HepG2 (cell line): ENCODE results near the gene NOS1AP. TPM values are rescaled to one million over a fixed set of nuclear protein-coding genes. Genes with fewer than 3 reads are reported as not detected.

Experiments used
- ATAC-seq: fragments of 200-7000 bp; cut with Tn5 transposase; 3 replicates; pipeline ENCODE4 v1.9.1; 2020; ENCODE audit warnings: mild to moderate bottlenecking, moderate library complexity
- Bru-seq: library from RNA; stranded (reverse); fragments of 400-500 nt; gene quantifications from one replicate; lab custom pipeline; 2021; lab: Mats Ljungman, UMichigan
- BruChase-seq, 2 experiments: library from RNA; stranded (reverse); fragments of 400-500 nt; gene quantifications; one replicate each; lab custom pipeline; 2021; lab: Mats Ljungman, UMichigan
- BruUV-seq: library from RNA; stranded (reverse); fragments of 400-500 nt; replicated peaks from 2 replicates; lab custom pipeline; 2021; lab: Mats Ljungman, UMichigan
- CTCF ChIA-PET: fragments of 300-600 bp; formaldehyde crosslinking; extraction: SDS; loops from one replicate; lab custom pipeline; 2021; ENCODE audit warnings: low total read pairs, inconsistent platforms, low intra/inter-chr PET ratio; lab: Yijun Ruan, JAX
- POLR2A ChIA-PET: fragments of 350-600 bp; sonication (Branson Sonifier 250); formaldehyde crosslinking; loops from one replicate; lab custom pipeline; 2020; ENCODE audit warnings: antibody characterized with exemption, inconsistent platforms; lab: Yijun Ruan, JAX
- DNase-seq: peaks from one replicate; pipeline ENCODE4 v3.0.0-alpha.2; 2015; ENCODE audit warnings: low spot score
- FAIRE-seq: peaks from 3 replicates; lab custom pipeline; 2011; peaks lifted over from hg19 to GRCh38; lab: Jason Lieb, UNC
- H2AFZ ChIP-seq: one replicate; pipeline ENCODE4 v1.6.1; 2011; ENCODE audit warnings: low read length, inconsistent platforms
- H3K27ac ChIP-seq: fragments of 300-600 bp; 3 replicates; pipeline ENCODE4 v1.8.0; 2011; ENCODE audit warnings: mixed run types, mild to moderate bottlenecking, mixed read lengths, low read length, inconsistent platforms; ENCODE audit not compliant: insufficient read depth; ENCODE audit errors: extremely low read length
- H3K27me3 ChIP-seq, 2 experiments: fragments of 200-600 bp in 1 of 2; 2 replicates in 1 of 2; 3 replicates in 1 of 2; pipeline versions ENCODE4 v1.6.0 to v1.8.0; 2011; ENCODE audit warnings: low read length in 2 of 2, mild to moderate bottlenecking in 2 of 2, moderate library complexity in 2 of 2, inconsistent platforms in 1 of 2; ENCODE audit not compliant: insufficient read depth in 2 of 2, control insufficient read depth in 1 of 2
- H3K36me3 ChIP-seq, 2 experiments: fragments of 200-600 bp in 1 of 2; replicated peaks in 1 of 2; 2 replicates in 1 of 2; 3 replicates in 1 of 2; pipeline versions ENCODE4 v1.5.1 to v1.8.0; 2011; ENCODE audit warnings: low read length in 2 of 2, inconsistent platforms in 1 of 2; ENCODE audit not compliant: insufficient read depth in 2 of 2, control insufficient read depth in 1 of 2
- H3K4me1 ChIP-seq: 2 replicates; pipeline ENCODE4 v1.5.1; 2012; ENCODE audit warnings: low read length, inconsistent platforms; ENCODE audit not compliant: insufficient read depth
- H3K4me2 ChIP-seq: 2 replicates; pipeline ENCODE4 v1.6.0; 2011; ENCODE audit warnings: low read depth, low read length, inconsistent platforms
- H3K4me3 ChIP-seq, 3 experiments: fragments of 200-600 bp in 1 of 3; sonication (generic), shearing (Covaris generic) in 1 of 3; replicated peaks in 1 of 3; 2 replicates each; pipeline ENCODE4 v1.5.1; 2011 to 2016; ENCODE audit warnings: low read length in 3 of 3, inconsistent platforms in 2 of 3, low read depth in 2 of 3, mild to moderate bottlenecking in 2 of 3, control low read depth in 1 of 3, mixed read lengths in 1 of 3; ENCODE audit not compliant: insufficient read depth in 1 of 3
- H3K79me2 ChIP-seq: one replicate; pipeline ENCODE4 v1.6.1; 2011; ENCODE audit warnings: low read length, inconsistent platforms; ENCODE audit not compliant: insufficient read depth
- H3K9ac ChIP-seq: 2 replicates; pipeline ENCODE4 v1.6.0; 2011; ENCODE audit warnings: mild to moderate bottlenecking, low read depth, low read length, inconsistent platforms; ENCODE audit not compliant: insufficient read depth
- H3K9me3 ChIP-seq: 2 replicates; pipeline ENCODE4 v1.5.1; 2012; ENCODE audit warnings: mild to moderate bottlenecking, low read length
- H4K20me1 ChIP-seq: 2 replicates; pipeline ENCODE4 v1.6.0; 2011; ENCODE audit warnings: inconsistent platforms, mild to moderate bottlenecking, low read length, moderate library complexity; ENCODE audit not compliant: insufficient read depth
- ARNTL ChIP-seq: sonication (generic); formaldehyde crosslinking; IDR thresholded peaks from 2 replicates; pipeline ENCODE4 v1.4.0; 2020; ENCODE audit warnings: mild to moderate bottlenecking, missing genetic modification reagents
- CCDC6 ChIP-seq: sonication (generic); formaldehyde crosslinking; IDR thresholded peaks from 2 replicates; pipeline ENCODE4 v1.8.1; 2022; ENCODE audit warnings: mild to moderate bottlenecking, missing genetic modification reagents, moderate library complexity
- NFIC ChIP-seq: IDR thresholded peaks from 2 replicates; pipeline ENCODE4 v1.6.1; 2012; ENCODE audit warnings: mild to moderate bottlenecking, low read length, inconsistent platforms
- SP4 ChIP-seq: sonication (generic); formaldehyde crosslinking; IDR thresholded peaks from 2 replicates; pipeline ENCODE4 v1.8.1; 2023; ENCODE audit warnings: mild to moderate bottlenecking, missing genetic modification reagents
- WGBS: methylation state at CpG from one replicate; pipeline ENCODE4 v1.1.6; 2017; ENCODE audit warnings: low lambda C conversion rate; 5-methylcytosine and 5-hydroxymethylcytosine counted together
- in situ Hi-C: cut with HindIII; loops from 2 replicates; pipeline ENCODE4 v1.10.0; 2017; ENCODE audit warnings: low pct_unique_long_range_greater_than_20kb; ENCODE audit not compliant: extremely low pct_ligation_motif_present
- intact Hi-C: fragments of 100-400 bp; cut with micrococcal nuclease; formaldehyde crosslinking; loops from one replicate; pipeline ENCODE4 v1.10.0; 2022; ENCODE audit not compliant: unreplicated experiment
- long read RNA-seq, 2 experiments: library from RNA in 1 of 2; library from polyadenylated mRNA in 1 of 2; stranded (forward) in 1 of 2; unstranded in 1 of 2; transcript quantifications; one replicate each; pipeline ENCODE4 v2.0.0, GENCODE V29; 2019 to 2022
- polyA minus RNA-seq, 3 experiments: library from RNA; depleted of rRNA, polyadenylated mRNA; stranded (reverse); fragments of >200 nt; gene quantifications; 2 replicates each; pipeline ENCODE4 v1.2.3, GENCODE V29; 2011; ENCODE audit warnings: low replicate concordance in 1 of 3
- polyA plus RNA-seq, 8 experiments: library from polyadenylated mRNA; depleted of rRNA in 3 of 8; stranded (reverse) in 7 of 8; unstranded in 1 of 8; fragments of >200 nt; fragmentation: Illumina TruSeq in 4 of 8; extraction: Trizol in 4 of 8; gene quantifications; 2 replicates each; pipeline versions ENCODE4 v1.2.1 to v1.2.3, GENCODE V29; 2011 to 2016; ENCODE audit warnings: low read depth in 4 of 8, missing spikeins in 1 of 8, mixed read lengths in 1 of 8; ENCODE audit not compliant: insufficient read depth in 1 of 8
- total RNA-seq, 5 experiments: library from RNA; depleted of rRNA; stranded (reverse); fragments of >200 nt; fragmentation: Illumina TruSeq; extraction: Trizol; gene quantifications; 2 replicates each; pipeline ENCODE4 v1.2.3, GENCODE V29; 2016; ENCODE audit warnings: low read depth in 1 of 5
- TF ChIP-seq, protein P1 (sequence below): sonication (generic); formaldehyde crosslinking; IDR thresholded peaks from 2 replicates; pipeline ENCODE4 v1.8.0; 2022; ENCODE audit warnings: missing genetic modification reagents, mild to moderate bottlenecking, borderline replicate concordance
- TF ChIP-seq, protein P2 (sequence below): sonication (generic); formaldehyde crosslinking; IDR thresholded peaks from 2 replicates; pipeline ENCODE4 v1.5.0; 2020; ENCODE audit warnings: missing genetic modification reagents, mild to moderate bottlenecking, borderline replicate concordance
- TF ChIP-seq, protein P3 (sequence below), 2 experiments: sonication (generic) in 1 of 2; formaldehyde crosslinking in 1 of 2; IDR thresholded peaks; 2 replicates each; pipeline versions ENCODE4 v1.5.1 to v1.6.1; 2011 to 2020; ENCODE audit warnings: borderline replicate concordance in 1 of 2, low read depth in 1 of 2, low read length in 1 of 2, mild to moderate bottlenecking in 1 of 2, missing genetic modification reagents in 1 of 2, moderate library complexity in 1 of 2
- TF ChIP-seq, protein P4 (sequence below): IDR thresholded peaks from 2 replicates; pipeline ENCODE4 v1.6.1; 2016; ENCODE audit warnings: low read depth, borderline replicate concordance
- TF ChIP-seq, protein P5 (sequence below): sonication (generic); formaldehyde crosslinking; IDR thresholded peaks from 2 replicates; pipeline ENCODE4 v1.9.0; 2022; ENCODE audit warnings: missing genetic modification reagents, mild to moderate bottlenecking, borderline replicate concordance

The NOS1AP gene
- total RNA-seq (2016; rRNA removed; fragmentation: Illumina TruSeq; extraction: Trizol) (2.5 and 3.3 TPM in 2 replicates), polyA plus RNA-seq (2011; rRNA removed) (1.9 and 2.0 TPM in 2 replicates), polyA minus RNA-seq (2011; rRNA and poly(A)+ RNA removed; ENCODE audit: low replicate concordance) (8.3 and 12.9 TPM in 2 replicates), Bru-seq, nascent RNA (percentile 85 among the genes with signal in this experiment), BruChase-seq, experiment 1, labeled RNA remaining after a 6-hour chase (percentile 67 among the genes with signal in this experiment), BruChase-seq, experiment 2, labeled RNA remaining after a 2-hour chase (percentile 73 among the genes with signal in this experiment)
- 0.44 and 0.71 TPM in 2 replicates for total RNA-seq (2016; cell fraction: cytosol; rRNA removed; fragmentation: Illumina TruSeq; extraction: Trizol; ENCODE audit: low read depth)
- 2.0 and 3.2 TPM in 2 replicates for total RNA-seq (2016; cell fraction: insoluble cytoplasmic fraction; rRNA removed; fragmentation: Illumina TruSeq; extraction: Trizol)
- total RNA-seq (2016; cell fraction: membrane; rRNA removed; fragmentation: Illumina TruSeq; extraction: Trizol) = 1.0 and 1.1 TPM in 2 replicates
- 6.2 and 8.0 TPM in 2 replicates for total RNA-seq (2016; cell fraction: nucleus; rRNA removed; fragmentation: Illumina TruSeq; extraction: Trizol)
- 0.64 and 0.76 TPM in 2 replicates for polyA plus RNA-seq (2011; cell fraction: cytosol; rRNA removed)
- polyA plus RNA-seq (2011; cell fraction: nucleus; rRNA removed) = 10.0 and 12.0 TPM in 2 replicates
- polyA plus RNA-seq (2012) = 3.3 and 4.1 TPM in 2 replicates
- 0.06 and 0.09 TPM in 2 replicates for polyA plus RNA-seq (2016; cell fraction: cytosol; fragmentation: Illumina TruSeq; extraction: Trizol; ENCODE audit: low read depth)
- polyA plus RNA-seq (2016; cell fraction: insoluble cytoplasmic fraction; fragmentation: Illumina TruSeq; extraction: Trizol; ENCODE audit: low read depth) = 1.3 and 2.6 TPM in 2 replicates
- 0.14 and 0.41 TPM in 2 replicates for polyA plus RNA-seq (2016; cell fraction: membrane; fragmentation: Illumina TruSeq; extraction: Trizol; ENCODE audit: low read depth)
- polyA plus RNA-seq (2016; cell fraction: nucleus; fragmentation: Illumina TruSeq; extraction: Trizol; ENCODE audit: insufficient read depth, low read depth) = 5.9 and 7.5 TPM in 2 replicates
- polyA minus RNA-seq (2011; cell fraction: cytosol; rRNA and poly(A)+ RNA removed) = 3.6 and 3.8 TPM in 2 replicates
- polyA minus RNA-seq (2011; cell fraction: nucleus; rRNA and poly(A)+ RNA removed) = 23.2 and 23.6 TPM in 2 replicates
- long read RNA-seq, experiment 1, partial matches to known transcripts = 2 of 3 reads
- long read RNA-seq, experiment 1, other reads (novel, unspliced or antisense) = 1 of 3 reads
- long read RNA-seq, experiment 2, partial matches to known transcripts = 9 of 20 reads
- long read RNA-seq, experiment 2, other reads (novel, unspliced or antisense) = 11 of 20 reads

- peak within 1 kb of the TSS; percentile 75 for H3K27ac ChIP-seq
- H3K4me2 ChIP-seq = peak within 1 kb of the TSS; percentile 95
- no peak within 1 kb of the TSS for H2AFZ ChIP-seq
- CTCF ChIA-PET = no interaction called here
- H3K9ac ChIP-seq = peak within 1 kb of the TSS; percentile 83
- FAIRE-seq (no peak), ATAC-seq (peak; percentile 96), DNase-seq (peak; percentile 59)
- no peaks in the 10 kb centered on the region; a peak in 1 of 5 replicates for H3K27me3 ChIP-seq
- POLR2A ChIA-PET = interaction anchor here (1.0 to 2.2 kb wide), 10 partner anchors 9 to 157 kb away, joined by 3 to 9 read pairs (median 4); no protein-coding TSS in a partner anchor
- H3K36me3 ChIP-seq = peaks cover 0 to 5% of the 10 kb centered on the region in 2 experiments; a peak in 1 of 5 replicates
- H3K4me3 ChIP-seq = peak within 1 kb of the TSS; percentile 95 to 97 (median 97)
- peaks cover 10% of the 10 kb centered on the region; the same call in 1 of the 2 replicates for H4K20me1 ChIP-seq
- H3K9me3 ChIP-seq = peaks cover 5% of the 10 kb centered on the region; the same call in 1 of the 2 replicates
- BruUV-seq = no TSS peak
- in situ Hi-C loops = no loop called here
- peaks cover 62% of the 10 kb centered on the region for H3K4me1 ChIP-seq
- peaks cover 45% of the 10 kb centered on the region for H3K79me2 ChIP-seq
- WGBS = 3% methylated on average over 11 of the region's 95 CpGs
- intact Hi-C loops = no loop called here
- peak; percentile 50; the same call in 1 of the 2 replicates for TF ChIP-seq ARNTL (CRISPR knock-in tag)
- TF ChIP-seq, protein P1, sequence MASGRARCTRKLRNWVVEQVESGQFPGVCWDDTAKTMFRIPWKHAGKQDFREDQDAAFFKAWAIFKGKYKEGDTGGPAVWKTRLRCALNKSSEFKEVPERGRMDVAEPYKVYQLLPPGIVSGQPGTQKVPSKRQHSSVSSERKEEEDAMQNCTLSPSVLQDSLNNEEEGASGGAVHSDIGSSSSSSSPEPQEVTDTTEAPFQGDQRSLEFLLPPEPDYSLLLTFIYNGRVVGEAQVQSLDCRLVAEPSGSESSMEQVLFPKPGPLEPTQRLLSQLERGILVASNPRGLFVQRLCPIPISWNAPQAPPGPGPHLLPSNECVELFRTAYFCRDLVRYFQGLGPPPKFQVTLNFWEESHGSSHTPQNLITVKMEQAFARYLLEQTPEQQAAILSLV (CRISPR knock-in tag) = no peak
- TF ChIP-seq SP4 (CRISPR knock-in tag) = peak; percentile 78
- TF ChIP-seq, protein P2, sequence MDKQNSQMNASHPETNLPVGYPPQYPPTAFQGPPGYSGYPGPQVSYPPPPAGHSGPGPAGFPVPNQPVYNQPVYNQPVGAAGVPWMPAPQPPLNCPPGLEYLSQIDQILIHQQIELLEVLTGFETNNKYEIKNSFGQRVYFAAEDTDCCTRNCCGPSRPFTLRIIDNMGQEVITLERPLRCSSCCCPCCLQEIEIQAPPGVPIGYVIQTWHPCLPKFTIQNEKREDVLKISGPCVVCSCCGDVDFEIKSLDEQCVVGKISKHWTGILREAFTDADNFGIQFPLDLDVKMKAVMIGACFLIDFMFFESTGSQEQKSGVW (CRISPR knock-in tag) = no peak
- TF ChIP-seq CCDC6 (CRISPR knock-in tag) = 0 out of 2 replicates have a peak, but pooled peaks have one; percentile 14
- TF ChIP-seq, protein P3, sequence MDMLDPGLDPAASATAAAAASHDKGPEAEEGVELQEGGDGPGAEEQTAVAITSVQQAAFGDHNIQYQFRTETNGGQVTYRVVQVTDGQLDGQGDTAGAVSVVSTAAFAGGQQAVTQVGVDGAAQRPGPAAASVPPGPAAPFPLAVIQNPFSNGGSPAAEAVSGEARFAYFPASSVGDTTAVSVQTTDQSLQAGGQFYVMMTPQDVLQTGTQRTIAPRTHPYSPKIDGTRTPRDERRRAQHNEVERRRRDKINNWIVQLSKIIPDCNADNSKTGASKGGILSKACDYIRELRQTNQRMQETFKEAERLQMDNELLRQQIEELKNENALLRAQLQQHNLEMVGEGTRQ (IDR thresholded peaks at IDR 0.05; ENCODE audit: low read depth, low read length) = no peak
- TF ChIP-seq, protein P3 (CRISPR knock-in tag; IDR thresholded peaks at IDR 0.05; ENCODE audit: borderline replicate concordance) = no peak
- TF ChIP-seq, protein P4, sequence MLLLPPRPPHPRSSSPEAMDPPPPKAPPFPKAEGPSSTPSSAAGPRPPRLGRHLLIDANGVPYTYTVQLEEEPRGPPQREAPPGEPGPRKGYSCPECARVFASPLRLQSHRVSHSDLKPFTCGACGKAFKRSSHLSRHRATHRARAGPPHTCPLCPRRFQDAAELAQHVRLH (CRISPR knock-in tag) = peak; percentile 55; the same call in 1 of the 2 replicates
- TF ChIP-seq NFIC = no peak
- TF ChIP-seq, protein P5, sequence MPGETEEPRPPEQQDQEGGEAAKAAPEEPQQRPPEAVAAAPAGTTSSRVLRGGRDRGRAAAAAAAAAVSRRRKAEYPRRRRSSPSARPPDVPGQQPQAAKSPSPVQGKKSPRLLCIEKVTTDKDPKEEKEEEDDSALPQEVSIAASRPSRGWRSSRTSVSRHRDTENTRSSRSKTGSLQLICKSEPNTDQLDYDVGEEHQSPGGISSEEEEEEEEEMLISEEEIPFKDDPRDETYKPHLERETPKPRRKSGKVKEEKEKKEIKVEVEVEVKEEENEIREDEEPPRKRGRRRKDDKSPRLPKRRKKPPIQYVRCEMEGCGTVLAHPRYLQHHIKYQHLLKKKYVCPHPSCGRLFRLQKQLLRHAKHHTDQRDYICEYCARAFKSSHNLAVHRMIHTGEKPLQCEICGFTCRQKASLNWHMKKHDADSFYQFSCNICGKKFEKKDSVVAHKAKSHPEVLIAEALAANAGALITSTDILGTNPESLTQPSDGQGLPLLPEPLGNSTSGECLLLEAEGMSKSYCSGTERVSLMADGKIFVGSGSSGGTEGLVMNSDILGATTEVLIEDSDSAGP (CRISPR knock-in tag) = 0 out of 2 replicates have a peak, but pooled peaks have one; percentile 13
Measured at GRCh38 chr1:162069334-162070093, at the start of gene NOS1AP. Gene NOS1AP, plus strand, starts transcription at chr1:162069691. Its CDS starts 487 bp downstream, at chr1:162070178.
